B cell (primary cell): ENCODE data around the gene PHLDB3. TPM values are rescaled to one million over a fixed set of nuclear protein-coding genes. Genes with fewer than 3 reads are reported as not detected.

Experiments used
- ATAC-seq: fragments of 200-7000 bp; cut with Tn5 transposase; one replicate; pipeline ENCODE4 v1.10.0; 2021; ENCODE audit warnings: low read depth, mild to moderate bottlenecking, moderate number of reproducible peaks, moderate library complexity
- CTCF ChIA-PET: fragments of 350-600 bp; sonication (Branson Sonifier 250); formaldehyde crosslinking; loops from one replicate; lab custom pipeline; 2021; ENCODE audit warnings: antibody characterized with exemption, inconsistent platforms; lab: Charles Lee
- POLR2A ChIA-PET: fragments of 350-600 bp; sonication (Branson Sonifier 250); formaldehyde crosslinking; loops from one replicate; lab custom pipeline; 2021; ENCODE audit warnings: antibody characterized with exemption; lab: Charles Lee
- DNase-seq: peaks from one replicate; pipeline ENCODE4 v3.0.0; 2013
- H2AFZ ChIP-seq: 2 replicates; pipeline ENCODE4 v1.6.1; 2012; ENCODE audit warnings: mild to moderate bottlenecking, low read depth, low read length; ENCODE audit not compliant: insufficient read depth, poor library complexity, severe bottlenecking
- H3K27ac ChIP-seq, 2 donors: 1 replicate in 1 of 2; 2 replicates in 1 of 2; pipeline ENCODE4 v1.5.1; 2012 to 2013; ENCODE audit warnings: low read length in 2 of 2, mild to moderate bottlenecking in 2 of 2, moderate library complexity in 1 of 2
- H3K27me3 ChIP-seq, 4 experiments: fragments of 200-600 bp in 1 of 4; sonication (generic) in 1 of 4; replicated peaks in 1 of 4; 1 replicate in 2 of 4; 2 replicates in 2 of 4; pipeline versions ENCODE4 v1.6.1 to v1.7.0; 2013 to 2016; ENCODE audit warnings: low read length in 3 of 4, mild to moderate bottlenecking in 2 of 4, mixed read lengths in 1 of 4, moderate library complexity in 1 of 4; ENCODE audit not compliant: insufficient read depth in 4 of 4, control insufficient read depth in 3 of 4; ENCODE audit errors: control extremely low read depth in 1 of 4
- H3K36me3 ChIP-seq, 2 experiments: replicated peaks in 1 of 2; 1 replicate in 1 of 2; 2 replicates in 1 of 2; pipeline versions ENCODE4 v1.6.1 to v1.7.1; 2013; ENCODE audit warnings: low read length in 1 of 2; ENCODE audit not compliant: insufficient read depth in 2 of 2, control insufficient read depth in 1 of 2; ENCODE audit errors: control extremely low read depth in 1 of 2, extremely low read depth in 1 of 2
- H3K4me1 ChIP-seq, 2 donors: fragments of 200-600 bp in 1 of 2; sonication (generic) in 1 of 2; 1 replicate in 1 of 2; 2 replicates in 1 of 2; pipeline versions ENCODE4 v1.5.1 to v1.6.1; 2013 to 2017; ENCODE audit warnings: low read length in 2 of 2; ENCODE audit not compliant: control insufficient read depth in 2 of 2, insufficient read depth in 2 of 2
- H3K4me2 ChIP-seq: replicated peaks from 2 replicates; pipeline ENCODE3; 2012; ENCODE audit warnings: mild to moderate bottlenecking, low read depth, low read length; ENCODE audit not compliant: poor library complexity, severe bottlenecking
- H3K4me3 ChIP-seq, 5 experiments: fragments of 200-600 bp in 1 of 5; sonication (generic) in 1 of 5; 1 replicate in 3 of 5; 2 replicates in 2 of 5; pipeline versions ENCODE4 v1.5.1 to v1.7.0; 2011 to 2016; ENCODE audit warnings: low read length in 4 of 5, mild to moderate bottlenecking in 4 of 5, low read depth in 2 of 5, control low read depth in 1 of 5, moderate library complexity in 1 of 5; ENCODE audit not compliant: insufficient read depth in 1 of 5; ENCODE audit errors: control extremely low read depth in 1 of 5, extremely low read depth in 1 of 5
- H3K79me2 ChIP-seq: fragments of 200-600 bp; sonication (generic); one replicate; pipeline ENCODE4 v1.6.0; 2016; ENCODE audit warnings: low read length; ENCODE audit not compliant: control insufficient read depth, insufficient read depth
- H3K9ac ChIP-seq: fragments of 200-600 bp; sonication (generic); 2 replicates; pipeline ENCODE4 v1.6.1; 2017; ENCODE audit warnings: mild to moderate bottlenecking, low read length, moderate library complexity
- H3K9me3 ChIP-seq, 3 donors: one replicate each; pipeline versions ENCODE4 v1.6.1 to v1.7.1; 2013; ENCODE audit warnings: low read length in 2 of 3; ENCODE audit not compliant: control insufficient read depth in 2 of 3, insufficient read depth in 1 of 3; ENCODE audit errors: control extremely low read depth in 1 of 3
- H4K20me1 ChIP-seq: 2 replicates; pipeline ENCODE4 v1.6.0; 2012; ENCODE audit warnings: mild to moderate bottlenecking, low read length; ENCODE audit not compliant: insufficient read depth, control insufficient read depth, poor library complexity, severe bottlenecking
- H3K27ac Mint-ChIP-seq: one replicate; pipeline ENCODE4 v1.8.0; 2021; ENCODE audit warnings: mixed read lengths
- H3K27me3 Mint-ChIP-seq: one replicate; pipeline ENCODE4 v1.8.0; 2021; ENCODE audit warnings: mixed read lengths
- H3K4me1 Mint-ChIP-seq: one replicate; pipeline ENCODE4 v1.8.0; 2021; ENCODE audit warnings: mixed read lengths
- H3K4me3 Mint-ChIP-seq: one replicate; pipeline ENCODE4 v1.8.0; 2021; ENCODE audit warnings: mixed read lengths
- H3K9me3 Mint-ChIP-seq: one replicate; pipeline ENCODE4 v1.8.0; 2022; ENCODE audit warnings: mixed read lengths; ENCODE audit not compliant: insufficient read depth
- EZH2 ChIP-seq: IDR thresholded peaks from 2 replicates; pipeline ENCODE4 v1.6.1; 2012; ENCODE audit warnings: borderline replicate concordance, low read depth, mild to moderate bottlenecking, moderate library complexity, low read length; ENCODE audit not compliant: insufficient read depth, poor library complexity, severe bottlenecking
- WGBS: methylation state at CpG from one replicate; pipeline ENCODE4 v1.1.5; 2013; ENCODE audit warnings: missing lambda C conversion rate; ENCODE audit not compliant: insufficient coverage; 5-methylcytosine and 5-hydroxymethylcytosine counted together
- intact Hi-C: fragments of 100-400 bp; cut with micrococcal nuclease; formaldehyde crosslinking; loops from one replicate; pipeline ENCODE4 v1.10.0; 2022
- polyA plus RNA-seq: library from polyadenylated mRNA; depleted of rRNA; stranded (reverse); fragments of >200 nt; gene quantifications from 2 replicates; pipeline ENCODE4 v1.2.3, GENCODE V29; 2012
- total RNA-seq, 2 donors: library from RNA; stranded (reverse); fragments of 120-200 nt in 1 of 2; gene quantifications; 1 replicate in 1 of 2; 2 replicates in 1 of 2; pipeline versions ENCODE4 v1.2.3 to v1.2.4, GENCODE V29; 2013 to 2022
- TF ChIP-seq, protein P1 (sequence below): fragments of 200-600 bp; IDR thresholded peaks from one replicate; pipeline ENCODE4 v1.8.0; 2022; ENCODE audit warnings: antibody characterized with exemption, mild to moderate bottlenecking

PHLDB3 gene
- total and polyA plus RNA-seq, 2 donors (not counting 1 experiment from before 2014, with no cell fraction given): 10.2 to 30.7 TPM

DNA sequence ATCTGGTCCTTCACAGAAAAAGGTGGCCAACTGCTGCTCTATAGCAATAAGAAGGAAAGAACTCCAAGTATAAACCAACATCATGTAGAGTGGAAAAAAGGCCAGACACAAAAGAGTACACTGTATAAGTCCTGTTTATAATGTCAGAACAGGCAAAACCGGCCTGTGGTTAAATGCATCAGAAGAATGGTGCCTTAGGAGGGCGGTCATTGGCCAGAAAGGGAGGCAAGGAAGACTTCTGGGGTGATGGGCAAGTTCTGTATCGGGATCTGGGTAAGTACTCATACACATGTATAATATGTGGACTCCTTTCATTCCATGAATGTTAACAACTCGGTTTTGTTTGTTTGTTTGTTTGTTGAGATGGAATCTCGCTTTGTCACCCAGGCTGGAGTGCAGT is 18.4 kb upstream of the PHLDB3 start:
- Mint-ChIP-seq H3K27me3 (no peaks in the 10 kb centered on the region), H3K4me1 (peaks cover 39% of the 10 kb centered on the region), H3K9me3 (no peaks in the 10 kb centered on the region), H3K27ac (no peak overlapping the region), H3K4me3 (no peak overlapping the region)
- intact Hi-C loops: no loop called here
- H3K9me3 ChIP-seq: no peaks in the 10 kb centered on the region
- no peaks in the 10 kb centered on the region for H4K20me1 ChIP-seq
- no peaks in the 10 kb centered on the region for H3K36me3 ChIP-seq
- TF ChIP-seq, protein P1, sequence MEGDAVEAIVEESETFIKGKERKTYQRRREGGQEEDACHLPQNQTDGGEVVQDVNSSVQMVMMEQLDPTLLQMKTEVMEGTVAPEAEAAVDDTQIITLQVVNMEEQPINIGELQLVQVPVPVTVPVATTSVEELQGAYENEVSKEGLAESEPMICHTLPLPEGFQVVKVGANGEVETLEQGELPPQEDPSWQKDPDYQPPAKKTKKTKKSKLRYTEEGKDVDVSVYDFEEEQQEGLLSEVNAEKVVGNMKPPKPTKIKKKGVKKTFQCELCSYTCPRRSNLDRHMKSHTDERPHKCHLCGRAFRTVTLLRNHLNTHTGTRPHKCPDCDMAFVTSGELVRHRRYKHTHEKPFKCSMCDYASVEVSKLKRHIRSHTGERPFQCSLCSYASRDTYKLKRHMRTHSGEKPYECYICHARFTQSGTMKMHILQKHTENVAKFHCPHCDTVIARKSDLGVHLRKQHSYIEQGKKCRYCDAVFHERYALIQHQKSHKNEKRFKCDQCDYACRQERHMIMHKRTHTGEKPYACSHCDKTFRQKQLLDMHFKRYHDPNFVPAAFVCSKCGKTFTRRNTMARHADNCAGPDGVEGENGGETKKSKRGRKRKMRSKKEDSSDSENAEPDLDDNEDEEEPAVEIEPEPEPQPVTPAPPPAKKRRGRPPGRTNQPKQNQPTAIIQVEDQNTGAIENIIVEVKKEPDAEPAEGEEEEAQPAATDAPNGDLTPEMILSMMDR: no peak
- TF ChIP-seq EZH2: no peak
- H3K27me3 ChIP-seq: no peaks in the 10 kb centered on the region
- no CpG with 5 or more reads among the region's 5 CpGs for WGBS
- H3K79me2 ChIP-seq: peaks cover 11% of the 10 kb centered on the region
- H3K9ac ChIP-seq: no peak overlapping the region
- H3K4me3 ChIP-seq: no peak overlapping the region
- peaks cover 30 to 46% of the 10 kb centered on the region in 2 donors for H3K4me1 ChIP-seq
- POLR2A ChIA-PET: no interaction called here
- H3K4me2 ChIP-seq: no peak overlapping the region
- DNase-seq: no peak
- ATAC-seq: no peak
- CTCF ChIA-PET: interaction anchor here (0.8 to 14.1 kb wide), 8 partner anchors 10 to 96 kb away, joined by 3 to 644 read pairs (median 5); partner anchors contain the start of gene ZNF575
- H3K27ac ChIP-seq: no peak overlapping the region
- no peak overlapping the region for H2AFZ ChIP-seq

DNA sequence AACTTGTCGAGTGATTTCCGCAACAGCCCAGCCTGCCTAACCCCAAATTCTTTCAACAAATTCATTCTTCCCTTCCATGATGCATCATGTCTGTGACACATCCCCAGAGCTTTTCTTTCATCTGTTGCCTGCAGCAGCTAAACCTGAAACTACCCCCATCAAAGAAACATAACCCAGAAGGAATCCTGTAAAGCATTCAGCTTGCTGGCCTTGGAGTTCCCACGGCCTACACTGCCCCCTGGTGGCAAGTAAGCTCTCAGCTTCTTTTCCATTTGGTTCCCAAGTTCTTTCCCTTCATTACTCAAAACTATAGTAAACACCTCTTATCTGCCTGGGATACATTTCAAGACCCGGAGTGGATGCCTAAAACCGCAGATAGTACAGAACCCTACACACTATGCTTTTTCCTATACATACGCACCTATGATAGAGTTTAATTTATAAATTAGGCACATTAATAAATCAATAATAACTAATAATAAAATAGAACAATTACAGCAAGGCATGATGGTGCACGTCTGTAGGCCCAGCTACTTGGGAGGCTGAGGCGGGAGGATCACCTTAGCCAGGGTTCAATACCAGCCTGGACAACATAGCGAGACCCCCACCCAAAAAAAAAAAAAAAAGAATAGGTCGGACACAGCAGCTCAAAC is 15.0 kb upstream of the PHLDB3 start:
- no peaks in the 10 kb centered on the region for H3K9me3 Mint-ChIP-seq
- DNase-seq: peak; percentile 87
- Histone ChIP-seq H3K9ac (no peak overlapping the region), H3K4me2 (peak overlapping the region; percentile 42), H2AFZ (no peak overlapping the region), H3K4me3 (no peak overlapping the region), H3K4me1 (peaks cover 15 to 23% of the 10 kb centered on the region in 2 donors), H4K20me1 (no peaks in the 10 kb centered on the region), H3K27ac (no peak overlapping the region), H3K9me3 (no peaks in the 10 kb centered on the region), H3K79me2 (no peaks in the 10 kb centered on the region), H3K27me3 (no peaks in the 10 kb centered on the region), H3K36me3 (no peaks in the 10 kb centered on the region)
- peak overlapping the region; percentile 87 for H3K27ac Mint-ChIP-seq
- WGBS: 64% methylated on average over 3 of the region's 10 CpGs
- no peaks in the 10 kb centered on the region for H3K27me3 Mint-ChIP-seq
- H3K4me1 Mint-ChIP-seq: peaks cover 17% of the 10 kb centered on the region
- POLR2A ChIA-PET: interaction anchor here (1.2 to 2.5 kb wide), 5 partner anchors 13 to 80 kb away, joined by 3 to 18 read pairs (median 7); partner anchors contain the start of genes PHLDB3, XRCC1 and ZNF575
- ATAC-seq: peak; percentile 59
- intact Hi-C loops: loop anchor here (1.0 to 10.0 kb wide), 6 partner anchors 15 to 325 kb away; partner anchors contain the start of gene PHLDB3
- H3K4me3 Mint-ChIP-seq: peak overlapping the region; percentile 57
- CTCF ChIA-PET: interaction anchor here (0.6 to 14.1 kb wide), 31 partner anchors 9 to 596 kb away, joined by 3 to 644 read pairs (median 5); partner anchors contain the start of genes IRGQ, PHLDB3 and ZNF575
- TF ChIP-seq, protein P1: peak; percentile 93
- no peak for TF ChIP-seq EZH2
